ENCODE data around the gene ATP11A. TPM values are rescaled to one million over a fixed set of nuclear protein-coding genes. Genes with fewer than 3 reads are reported as not detected.
A peak's percentile ranks its signal among the peaks of the same experiment; 100 is the strongest.

The ATP11A gene
- total RNA-seq, 1 experiment from 2014 or later: 232 TPM

GRCh38 chr13:112905086-112905485 lies 215.2 kb downstream of the ATP11A start:
- peaks cover 14% of the 10 kb centered on the region for H3K4me1 Mint-ChIP-seq (ENCODE audit: low read depth, unreplicated experiment)
- no peak for DNase-seq
- Histone ChIP-seq H3K4me3 (ENCODE audit: low read depth, low read length) (no peak overlapping the region), H3K27me3 (replicated peaks; ENCODE audit: control insufficient read depth, insufficient read depth, low read length) (no peaks in the 10 kb centered on the region), H3K9me3 (peaks cover 12% of the 10 kb centered on the region), H3K36me3 (ENCODE audit: control insufficient read depth, insufficient read depth, low read length) (peaks cover 6% of the 10 kb centered on the region; the same call in 1 of the 2 replicates), H3K4me1 (peaks cover 18% of the 10 kb centered on the region; the same call in 1 of the 2 replicates)
- intact Hi-C loops (cut with micrococcal nuclease; ENCODE audit: unreplicated experiment): no loop called here
- BruUV-seq (replicated peaks): no TSS peak
- no peaks in the 10 kb centered on the region for H3K9me3 Mint-ChIP-seq (ENCODE audit: unreplicated experiment)
- TF ChIP-seq, protein P1, sequence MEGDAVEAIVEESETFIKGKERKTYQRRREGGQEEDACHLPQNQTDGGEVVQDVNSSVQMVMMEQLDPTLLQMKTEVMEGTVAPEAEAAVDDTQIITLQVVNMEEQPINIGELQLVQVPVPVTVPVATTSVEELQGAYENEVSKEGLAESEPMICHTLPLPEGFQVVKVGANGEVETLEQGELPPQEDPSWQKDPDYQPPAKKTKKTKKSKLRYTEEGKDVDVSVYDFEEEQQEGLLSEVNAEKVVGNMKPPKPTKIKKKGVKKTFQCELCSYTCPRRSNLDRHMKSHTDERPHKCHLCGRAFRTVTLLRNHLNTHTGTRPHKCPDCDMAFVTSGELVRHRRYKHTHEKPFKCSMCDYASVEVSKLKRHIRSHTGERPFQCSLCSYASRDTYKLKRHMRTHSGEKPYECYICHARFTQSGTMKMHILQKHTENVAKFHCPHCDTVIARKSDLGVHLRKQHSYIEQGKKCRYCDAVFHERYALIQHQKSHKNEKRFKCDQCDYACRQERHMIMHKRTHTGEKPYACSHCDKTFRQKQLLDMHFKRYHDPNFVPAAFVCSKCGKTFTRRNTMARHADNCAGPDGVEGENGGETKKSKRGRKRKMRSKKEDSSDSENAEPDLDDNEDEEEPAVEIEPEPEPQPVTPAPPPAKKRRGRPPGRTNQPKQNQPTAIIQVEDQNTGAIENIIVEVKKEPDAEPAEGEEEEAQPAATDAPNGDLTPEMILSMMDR (IDR thresholded peaks at IDR 0.05; ENCODE audit: insufficient read depth in 1 of 2, low read depth in 1 of 2, low read length in 1 of 2, severe bottlenecking in 1 of 2, unreplicated experiment in 1 of 2): no peak
- H3K27me3 Mint-ChIP-seq (ENCODE audit: insufficient read depth, unreplicated experiment): no peaks in the 10 kb centered on the region
- H3K36me3 Mint-ChIP-seq (ENCODE audit: insufficient read depth, unreplicated experiment): peaks cover 7% of the 10 kb centered on the region
- CTCF ChIA-PET: no interaction called here
- POLR2A ChIA-PET: no interaction called here
- no peak overlapping the region for H3K4me3 Mint-ChIP-seq (ENCODE audit: unreplicated experiment)
- no peak overlapping the region for H3K27ac Mint-ChIP-seq (ENCODE audit: unreplicated experiment)

- intact Hi-C loops (cut with micrococcal nuclease; ENCODE audit: unreplicated experiment): no loop called here
- Histone ChIP-seq H3K9me3 (peaks cover 12% of the 10 kb centered on the region), H3K4me3 (ENCODE audit: low read depth, low read length) (no peak overlapping the region), H3K36me3 (ENCODE audit: control insufficient read depth, insufficient read depth, low read length) (peaks cover 6% of the 10 kb centered on the region; the same call in 1 of the 2 replicates), H3K4me1 (peaks cover 18% of the 10 kb centered on the region; the same call in 1 of the 2 replicates), H3K27me3 (replicated peaks; ENCODE audit: control insufficient read depth, insufficient read depth, low read length) (no peaks in the 10 kb centered on the region)
- ChIA-PET POLR2A (interaction anchor here (0.5 to 1.2 kb wide), 3 partner anchors 23 to 303 kb away, joined by 4 to 7 read pairs (median 4); no protein-coding TSS in a partner anchor), CTCF (interaction anchor here (1.0 to 1.8 kb wide), 2 partner anchors 26 to 124 kb away, joined by 4 to 9 read pairs; no protein-coding TSS in a partner anchor)
- H3K4me1 Mint-ChIP-seq (ENCODE audit: low read depth, unreplicated experiment): peaks cover 14% of the 10 kb centered on the region
- TF ChIP-seq, protein P1 (IDR thresholded peaks at IDR 0.05; ENCODE audit: insufficient read depth in 1 of 2, low read depth in 1 of 2, low read length in 1 of 2, severe bottlenecking in 1 of 2, unreplicated experiment in 1 of 2): no peak
- BruUV-seq (replicated peaks): no TSS peak
- H3K27ac Mint-ChIP-seq (ENCODE audit: unreplicated experiment): peak overlapping the region; percentile 66
- no peaks in the 10 kb centered on the region for H3K27me3 Mint-ChIP-seq (ENCODE audit: insufficient read depth, unreplicated experiment)
- no peaks in the 10 kb centered on the region for H3K9me3 Mint-ChIP-seq (ENCODE audit: unreplicated experiment)
- no peak for DNase-seq
- H3K4me3 Mint-ChIP-seq (ENCODE audit: unreplicated experiment): no peak overlapping the region
- peaks cover 7% of the 10 kb centered on the region for H3K36me3 Mint-ChIP-seq (ENCODE audit: insufficient read depth, unreplicated experiment)
Measured at GRCh38 chr13:112905619-112905989, 215.8 kb downstream of the ATP11A start.

DNA sequence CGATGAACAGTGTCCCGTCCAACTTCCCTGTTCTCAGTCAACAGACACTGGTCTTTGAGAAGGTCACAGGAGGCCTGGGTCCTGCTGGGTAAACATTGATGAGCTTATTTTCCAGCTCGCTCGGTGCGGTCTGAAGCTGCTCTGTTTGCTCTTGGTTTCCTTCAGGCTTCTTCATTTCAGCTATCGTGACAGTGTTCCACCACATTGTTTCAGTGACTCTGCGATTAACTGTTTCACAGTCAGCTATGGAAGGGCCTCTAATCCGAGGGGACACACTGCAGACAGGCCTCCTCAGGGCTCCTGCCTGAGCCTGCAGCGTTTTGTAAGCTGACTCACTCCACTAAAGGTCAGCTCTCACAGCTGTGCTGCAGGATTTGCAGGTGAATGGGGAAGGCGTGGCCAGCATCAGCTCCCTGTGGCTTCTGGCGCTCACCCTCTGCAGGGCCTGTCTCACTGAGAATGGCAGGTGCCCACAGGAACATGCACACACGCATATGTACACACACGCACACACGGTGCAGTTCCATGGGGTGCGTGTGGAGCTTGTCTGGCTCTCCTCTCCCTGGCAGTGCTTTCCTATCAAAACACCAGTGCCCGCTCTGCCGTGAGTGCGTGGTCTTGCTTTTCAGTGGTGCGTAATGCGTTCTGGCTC lies 216.3 kb downstream of the ATP11A start:
- POLR2A ChIA-PET: interaction anchor here (0.5 to 1.2 kb wide), 3 partner anchors 23 to 303 kb away, joined by 4 to 7 read pairs (median 4); no protein-coding TSS in a partner anchor

More for the DNA sequence above, 216.3 kb downstream of the ATP11A start:
- peaks cover 14% of the 10 kb centered on the region for H3K4me1 Mint-ChIP-seq (ENCODE audit: low read depth, unreplicated experiment)
- BruUV-seq (replicated peaks): no TSS peak
- H3K27me3 Mint-ChIP-seq (ENCODE audit: insufficient read depth, unreplicated experiment): no peaks in the 10 kb centered on the region
- no peaks in the 10 kb centered on the region for H3K27me3 ChIP-seq (replicated peaks; ENCODE audit: control insufficient read depth, insufficient read depth, low read length)
- H3K36me3 ChIP-seq (ENCODE audit: control insufficient read depth, insufficient read depth, low read length): peaks cover 6% of the 10 kb centered on the region; the same call in 1 of the 2 replicates
- peaks cover 12% of the 10 kb centered on the region for H3K9me3 ChIP-seq
- H3K4me3 Mint-ChIP-seq (ENCODE audit: unreplicated experiment): no peak overlapping the region
- CTCF ChIA-PET: interaction anchor here (1.0 to 1.8 kb wide), 3 partner anchors 23 to 123 kb away, joined by 3 to 9 read pairs (median 4); no protein-coding TSS in a partner anchor
- peaks cover 18% of the 10 kb centered on the region; the same call in 1 of the 2 replicates for H3K4me1 ChIP-seq
- intact Hi-C loops (cut with micrococcal nuclease; ENCODE audit: unreplicated experiment): loop anchor here (2.0 kb wide), 1 partner anchor 25 kb away; no protein-coding TSS in a partner anchor
- no peak overlapping the region for H3K4me3 ChIP-seq (ENCODE audit: low read depth, low read length)
- H3K36me3 Mint-ChIP-seq (ENCODE audit: insufficient read depth, unreplicated experiment): peaks cover 7% of the 10 kb centered on the region
- H3K9me3 Mint-ChIP-seq (ENCODE audit: unreplicated experiment): no peaks in the 10 kb centered on the region
- peak in 1 of 2 experiments; percentile 43 for DNase-seq
- peak overlapping the region; percentile 66 for H3K27ac Mint-ChIP-seq (ENCODE audit: unreplicated experiment)
- TF ChIP-seq, protein P1 (IDR thresholded peaks at IDR 0.05; ENCODE audit: insufficient read depth in 1 of 2, low read depth in 1 of 2, low read length in 1 of 2, severe bottlenecking in 1 of 2, unreplicated experiment in 1 of 2): no peak

Measured in Caco-2 (cell line).